GM12878 (cell line): ENCODE measurements around the gene ADGRL3. TPM values are rescaled to one million over a fixed set of nuclear protein-coding genes. Genes with fewer than 3 reads are reported as not detected.

Source experiments
- ATAC-seq: fragments of 200-7000 bp; cut with Tn5 transposase; 3 replicates; pipeline ENCODE4 v1.9.1; 2020; ENCODE audit warnings: mild to moderate bottlenecking, moderate library complexity
- BruUV-seq: library from RNA; stranded (reverse); fragments of 400-500 nt; replicated peaks from 2 replicates; lab custom pipeline; 2021; lab: Mats Ljungman, UMichigan
- CTCF ChIA-PET: fragments of 300-600 bp; sonication (Branson Sonifier 250); formaldehyde crosslinking; extraction: SDS; loops from one replicate; lab custom pipeline; 2021; ENCODE audit warnings: inconsistent platforms; lab: Yijun Ruan, JAX
- POLR2A ChIA-PET: fragments of 350-600 bp; formaldehyde crosslinking; extraction: SDS; loops from one replicate; lab custom pipeline; 2021; ENCODE audit warnings: inconsistent platforms; lab: Charles Lee
- RAD21 ChIA-PET: fragments of 300-600 bp; sonication (Branson Sonifier 250); formaldehyde crosslinking; loops from one replicate; lab custom pipeline; 2023; ENCODE audit warnings: antibody characterized with exemption; ENCODE audit not compliant: unreplicated experiment; lab: Charles Lee
- SMC1A ChIA-PET: fragments of 300-600 bp; sonication (Branson Sonifier 250); formaldehyde crosslinking; loops from one replicate; lab custom pipeline; 2023; ENCODE audit not compliant: unreplicated experiment, uncharacterized antibody; lab: Charles Lee
- DNase-seq: peaks from one replicate; pipeline ENCODE4 v3.0.0-alpha.2; 2011; ENCODE audit warnings: low read depth, low spot score
- FAIRE-seq: peaks from 3 replicates; lab custom pipeline; 2011; peaks lifted over from hg19 to GRCh38; lab: Jason Lieb, UNC
- H2AFZ ChIP-seq: 2 replicates; pipeline ENCODE4 v1.6.0; 2011; ENCODE audit warnings: low read depth, low read length, control low read depth; ENCODE audit not compliant: control insufficient read depth
- H3K27ac ChIP-seq: 2 replicates; pipeline ENCODE4 v1.5.1; 2011; ENCODE audit warnings: control low read depth; ENCODE audit not compliant: control insufficient read depth, insufficient read depth
- H3K27me3 ChIP-seq, 2 experiments: replicated peaks in 1 of 2; 2 replicates each; pipeline versions ENCODE4 v1.6.0 to v1.6.1; 2011; ENCODE audit warnings: low read length in 1 of 2; ENCODE audit not compliant: control insufficient read depth in 2 of 2, insufficient read depth in 2 of 2
- H3K36me3 ChIP-seq, 2 experiments: 2 replicates each; pipeline ENCODE4 v1.5.1; 2011; ENCODE audit warnings: low read length in 1 of 2; ENCODE audit not compliant: control insufficient read depth in 2 of 2, insufficient read depth in 2 of 2
- H3K4me1 ChIP-seq: 2 replicates; pipeline ENCODE4 v1.6.1; 2011; ENCODE audit warnings: mild to moderate bottlenecking, low read length, moderate library complexity, mixed read lengths; ENCODE audit not compliant: control insufficient read depth, insufficient read depth
- H3K4me2 ChIP-seq: 2 replicates; pipeline ENCODE4 v1.6.0; 2011; ENCODE audit warnings: control low read depth; ENCODE audit not compliant: control insufficient read depth, insufficient read depth
- H3K4me3 ChIP-seq: fragments of 200-600 bp; sonication (generic); 2 replicates; pipeline ENCODE4 v1.5.1; 2016
- H3K79me2 ChIP-seq: 2 replicates; pipeline ENCODE4 v1.6.0; 2011; ENCODE audit warnings: low read length; ENCODE audit not compliant: control insufficient read depth, insufficient read depth
- H3K9ac ChIP-seq: 2 replicates; pipeline ENCODE4 v1.8.0; 2011; ENCODE audit warnings: low read length, control low read depth, mixed read lengths; ENCODE audit not compliant: control insufficient read depth, insufficient read depth
- H3K9me3 ChIP-seq: replicated peaks from 3 replicates; pipeline ENCODE4 v1.5.1; 2011; ENCODE audit warnings: mild to moderate bottlenecking, low read length; ENCODE audit not compliant: control insufficient read depth, insufficient read depth
- H4K20me1 ChIP-seq: 2 replicates; pipeline ENCODE4 v1.6.0; 2011; ENCODE audit not compliant: control insufficient read depth, insufficient read depth
- E2F8 ChIP-seq: fragments of 450-650 bp; IDR thresholded peaks from 2 replicates; pipeline ENCODE4 v1.6.1; 2018; ENCODE audit warnings: mild to moderate bottlenecking, low read depth, moderate library complexity; ENCODE audit not compliant: partially characterized antibody
- ELK1 ChIP-seq: IDR thresholded peaks from 2 replicates; pipeline ENCODE4 v1.6.1; 2012; ENCODE audit warnings: low read depth, low read length, improper control_type of control experiment
- RAD21 ChIP-seq: IDR thresholded peaks from 2 replicates; pipeline ENCODE4 v1.6.1; 2011; ENCODE audit warnings: mild to moderate bottlenecking, low read depth, low read length, moderate library complexity; ENCODE audit not compliant: insufficient read depth
- WGBS: methylation state at CpG from one replicate; pipeline ENCODE4 v1.1.6; 2016; ENCODE audit warnings: low lambda C conversion rate; ENCODE audit not compliant: insufficient replicate concordance, insufficient coverage; ENCODE audit errors: missing lambda C conversion rate; 5-methylcytosine and 5-hydroxymethylcytosine counted together
- in situ Hi-C: fragments of 300-500 bp; cut with MboI; formaldehyde crosslinking; loops from 9 replicates; pipeline ENCODE4 v1.14.3; 2018; ENCODE audit warnings: mixed read lengths
- intact Hi-C: fragments of 100-400 bp; cut with micrococcal nuclease; formaldehyde crosslinking; loops from one replicate; pipeline ENCODE4 v1.14.2; 2022; ENCODE audit not compliant: unreplicated experiment
- polyA plus RNA-seq, 11 experiments: library from polyadenylated mRNA; depleted of rRNA in 4 of 11; unstranded in 6 of 11; stranded (reverse) in 5 of 11; fragments of >200 nt; fragmentation: Nextera tagmentation in 4 of 11; fragmentation: Illumina TruSeq in 1 of 11; extraction: Ambion mirVana in 4 of 11; extraction: Trizol in 1 of 11; gene quantifications; 1 replicate in 1 of 11; 2 replicates in 10 of 11; pipeline versions ENCODE4 v1.2.1 to v1.2.3, GENCODE V29; 2011 to 2016; ENCODE audit warnings: inconsistent platforms in 2 of 11, missing spikeins in 2 of 11, low read depth in 1 of 11
- total RNA-seq, 4 experiments: library from RNA; depleted of rRNA in 3 of 4; stranded (reverse); fragments of >200 nt in 3 of 4; fragmentation: Illumina TruSeq in 1 of 4; extraction: Trizol in 1 of 4; gene quantifications; 2 replicates each; pipeline versions ENCODE4 v1.2.1 to v1.2.3, GENCODE V29; 2013 to 2021

Gene ADGRL3
- total and polyA plus RNA-seq, 10 of the 15 experiments (the other 5 are each of a cell fraction or from before 2014, with no cell fraction given), result 1.1 TPM; not detected in 9

- CTCF ChIA-PET, result no interaction called here
- TF ChIP-seq E2F8, result no peak
- no peak for TF ChIP-seq RAD21
- TF ChIP-seq ELK1, result no peak
- TF ChIP-seq, all 136 proteins: peak for 0
- no peaks in the 10 kb centered on the region for H3K9me3 ChIP-seq
- no peaks in the 10 kb centered on the region for H3K79me2 ChIP-seq
- H2AFZ ChIP-seq, result no peak overlapping the region
- DNase-seq, result no peak
- no peak overlapping the region for H3K27ac ChIP-seq
- H3K9ac ChIP-seq, result no peak overlapping the region
- BruUV-seq, result no TSS peak
- POLR2A ChIA-PET, result no interaction called here
- no peak for ATAC-seq
- H3K4me2 ChIP-seq, result no peak overlapping the region
- no peaks in the 10 kb centered on the region for H3K4me1 ChIP-seq
- H3K4me3 ChIP-seq, result no peak overlapping the region
- intact Hi-C loops (no loop called here), in situ Hi-C loops (no loop called here)
- H3K27me3 ChIP-seq, result no peaks in the 10 kb centered on the region
- H4K20me1 ChIP-seq, result no peaks in the 10 kb centered on the region
- no peak for FAIRE-seq
- RAD21 ChIA-PET, result no interaction called here
- 2% methylated on average over 3 of the region's 3 CpGs for WGBS
- SMC1A ChIA-PET, result interaction anchor here (1.5 kb wide), 1 partner anchor 11 kb away, joined by 3 read pairs; no protein-coding TSS in a partner anchor
- no peaks in the 10 kb centered on the region for H3K36me3 ChIP-seq
Observed at GRCh38 chr4:61489927-61490326, 289.8 kb downstream of the ADGRL3 start.
